HG03097 (cell line): ENCODE results near the gene FBLN2.

Experiments used
- ATAC-seq: cut with Tn5 transposase; IDR thresholded peaks from one replicate; pipeline ENCODE4 v1.9.1; 2021; ENCODE audit not compliant: unreplicated experiment, low FRiP score

Gene FBLN2

GRCh38 chr3:13563321-13563720 is 14.4 kb downstream of the FBLN2 start:
- no peak for ATAC-seq

- no peak for ATAC-seq
Measured at GRCh38 chr3:13563911-13564310, 15.0 kb downstream of the FBLN2 start.

GRCh38 chr3:13564751-13565560 is 16.0 kb downstream of the FBLN2 start:
- ATAC-seq, result no peak

- ATAC-seq, result no peak
Measured at GRCh38 chr3:13565581-13566452, 16.9 kb downstream of the FBLN2 start.

- no peak for ATAC-seq
Measured at GRCh38 chr3:13566453-13566748, 17.5 kb downstream of the FBLN2 start.

- ATAC-seq, result no peak
Measured at GRCh38 chr3:13566769-13567310, 17.9 kb downstream of the FBLN2 start.

GRCh38 chr3:13567684-13568514 is 19.0 kb downstream of the FBLN2 start:
- no peak for ATAC-seq

- ATAC-seq, result no peak
Measured at GRCh38 chr3:13568515-13569028, 19.6 kb downstream of the FBLN2 start.

- ATAC-seq, result no peak
Measured at GRCh38 chr3:13569201-13569600, 20.3 kb downstream of the FBLN2 start.

GRCh38 chr3:13569641-13570390 is 20.9 kb downstream of the FBLN2 start:
- no peak for ATAC-seq

- ATAC-seq, result no peak
Measured at GRCh38 chr3:13570391-13571194, 21.7 kb downstream of the FBLN2 start.

GRCh38 chr3:13571264-13571663 is 22.3 kb downstream of the FBLN2 start:
- no peak for ATAC-seq

GRCh38 chr3:13571831-13572750 is 23.2 kb downstream of the FBLN2 start:
- no peak for ATAC-seq

- no peak for ATAC-seq
Measured at GRCh38 chr3:13572926-13573623, 24.1 kb downstream of the FBLN2 start.

GRCh38 chr3:13574083-13574797 is 25.3 kb downstream of the FBLN2 start:
- ATAC-seq, result no peak

GRCh38 chr3:13574798-13575451 is 26.0 kb downstream of the FBLN2 start:
- no peak for ATAC-seq
